ENCODE data around the gene BCAS3.
"Not testable (repeated sequence)": the region's sequence is repeated elsewhere in the genome, so short reads cannot be mapped to it uniquely, and the experiment has no call there.

The BCAS3 gene

DNA sequence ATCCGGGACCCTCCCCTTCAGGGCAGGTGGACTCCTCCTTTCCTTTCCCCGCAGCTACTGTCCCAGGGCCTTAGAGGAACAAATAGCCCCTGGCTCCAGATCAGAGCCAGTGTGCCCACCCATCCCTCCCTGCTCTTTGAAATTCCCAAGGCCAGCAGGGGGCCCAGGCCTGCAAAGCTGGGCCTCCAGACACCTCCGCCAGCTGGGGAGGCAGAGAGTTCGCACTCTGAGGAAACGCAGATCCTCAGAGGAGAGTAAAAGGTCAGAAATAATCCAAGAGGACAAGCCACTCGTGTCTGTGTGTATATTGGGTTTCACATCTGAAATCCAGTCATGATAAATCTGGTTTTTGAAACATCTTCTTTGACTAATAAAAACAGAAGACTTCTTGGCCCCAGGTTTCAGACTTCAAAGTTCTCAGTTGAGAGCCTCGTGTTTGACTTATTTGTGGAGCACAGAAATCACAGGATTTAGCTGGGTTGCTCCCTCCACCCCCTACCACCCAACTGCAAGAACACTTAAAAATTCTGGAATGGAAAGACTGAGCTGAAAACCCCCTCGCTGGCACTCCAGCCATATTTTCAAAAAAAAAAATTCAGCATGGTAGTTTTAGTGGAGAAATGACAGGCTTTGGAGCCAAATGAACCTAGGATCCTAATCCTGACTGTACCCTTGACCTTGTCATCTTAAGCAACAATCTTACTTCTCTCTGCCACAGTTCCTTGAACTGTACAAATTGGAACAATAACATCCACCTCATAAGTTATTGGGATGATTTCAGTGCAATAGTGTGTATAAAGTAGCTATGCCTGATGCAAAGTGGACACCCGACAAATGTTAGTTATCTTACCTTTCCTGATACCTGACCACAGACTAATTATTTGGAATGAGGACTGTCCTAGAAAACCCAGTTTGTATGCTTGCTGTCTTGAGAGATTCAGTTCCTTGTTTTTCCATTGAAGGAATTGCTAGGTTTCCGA, 677.5 kb downstream of the BCAS3 start:
- ChIA-PET CTCF (interaction anchor here (0.6 to 0.7 kb wide), 2 partner anchors 249 to 614 kb away, joined by 3 read pairs; no protein-coding TSS in a partner anchor), POLR2A (ENCODE audit: low non-redundant PET) (no interaction called here)
- no peak for DNase-seq (ENCODE audit: low spot score)

GRCh38 chr17:61357061-61357460, 679.4 kb downstream of the BCAS3 start:
- CTCF ChIA-PET; DNase-seq (ENCODE audit: low spot score); POLR2A ChIA-PET (ENCODE audit: low non-redundant PET): not testable (repeated sequence)
- peak overlapping the region; percentile 67 for H3K27ac ChIP-seq

More for the DNA sequence above, 677.5 kb downstream of the BCAS3 start:
- H3K27ac ChIP-seq: no peak overlapping the region
- TF ChIP-seq CTCF (conservative IDR thresholded peaks at IDR 0.05; ENCODE audit: low read depth): no peak

DNA sequence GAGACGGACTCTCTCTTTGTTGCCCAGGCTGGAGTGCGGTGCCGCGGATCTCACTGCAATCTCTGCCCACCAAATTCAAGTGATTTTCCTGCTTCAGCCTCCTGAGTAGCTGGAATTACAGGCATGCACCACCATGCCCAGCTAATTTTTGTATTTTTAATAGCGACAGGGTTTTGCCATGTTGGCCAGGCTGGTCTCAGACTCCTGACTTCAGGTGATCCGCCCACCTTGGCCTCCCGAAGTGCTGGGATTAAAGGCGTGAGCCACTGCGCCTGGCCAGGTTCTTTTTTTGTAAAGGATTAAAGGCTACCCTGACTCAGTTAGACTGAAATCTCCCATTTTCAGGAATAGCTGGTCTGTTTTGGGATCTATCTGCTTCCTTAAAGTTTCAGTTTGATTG, 681.9 kb downstream of the BCAS3 start:
- 0 out of 2 replicates have a peak overlapping the region, but pooled peaks have one; percentile 13 for H3K27ac ChIP-seq
- DNase-seq (ENCODE audit: low spot score); POLR2A ChIA-PET (ENCODE audit: low non-redundant PET): not testable (repeated sequence)
- CTCF ChIA-PET: interaction anchor here (0.5 to 0.8 kb wide), 3 partner anchors 30 to 1133 kb away, joined by 3 to 4 read pairs (median 3); no protein-coding TSS in a partner anchor

- no peak for DNase-seq (ENCODE audit: low spot score)
- H3K27ac ChIP-seq: no peak overlapping the region
- POLR2A ChIA-PET (ENCODE audit: low non-redundant PET): no interaction called here
- CTCF ChIA-PET: interaction anchor here (0.6 kb wide), 1 partner anchor 365 kb away, joined by 3 read pairs; no protein-coding TSS in a partner anchor
- no peak for TF ChIP-seq CTCF (conservative IDR thresholded peaks at IDR 0.05; ENCODE audit: low read depth)
Observed at GRCh38 chr17:61360318-61360943, 682.8 kb downstream of the BCAS3 start.

DNA sequence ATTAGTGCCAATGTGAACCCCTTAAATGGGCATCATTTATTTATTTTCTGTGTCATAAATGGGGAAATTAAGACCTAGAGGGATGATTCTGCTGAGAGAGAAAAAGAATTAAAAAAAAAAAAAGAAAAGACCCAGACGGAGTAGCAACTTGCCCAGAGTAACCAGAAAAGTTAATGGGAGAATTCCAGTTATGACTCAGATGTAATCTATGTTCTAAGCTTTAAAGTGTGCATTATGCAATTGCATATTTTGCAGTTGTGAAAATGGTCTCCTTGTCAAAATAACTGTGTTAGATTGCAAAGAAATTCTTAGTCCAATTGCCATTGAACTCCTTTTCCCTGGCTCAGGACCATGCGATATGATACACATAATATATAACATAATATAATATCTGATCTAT, 683.4 kb downstream of the BCAS3 start:
- ChIA-PET CTCF (interaction anchor here (1.5 kb wide), 1 partner anchor 9 kb away, joined by 3 read pairs; no protein-coding TSS in a partner anchor), POLR2A (ENCODE audit: low non-redundant PET) (no interaction called here)
- DNase-seq (ENCODE audit: low spot score): peak; percentile 76
- no peak for TF ChIP-seq CTCF (conservative IDR thresholded peaks at IDR 0.05; ENCODE audit: low read depth)
- H3K27ac ChIP-seq: no peak overlapping the region

- CTCF ChIA-PET: interaction anchor here (1.5 kb wide), 1 partner anchor 11 kb away, joined by 3 read pairs; no protein-coding TSS in a partner anchor
- H3K27ac ChIP-seq: no peak overlapping the region; the same call in 1 of the 2 replicates
- POLR2A ChIA-PET (ENCODE audit: low non-redundant PET): no interaction called here
- TF ChIP-seq CTCF (conservative IDR thresholded peaks at IDR 0.05; ENCODE audit: low read depth): no peak
- DNase-seq (ENCODE audit: low spot score): no peak
Observed at GRCh38 chr17:61362396-61362795, 684.7 kb downstream of the BCAS3 start.

GRCh38 chr17:61362852-61363600, 685.4 kb downstream of the BCAS3 start:
- no peak for TF ChIP-seq CTCF (conservative IDR thresholded peaks at IDR 0.05; ENCODE audit: low read depth)
- H3K27ac ChIP-seq: no peak overlapping the region
- POLR2A ChIA-PET (ENCODE audit: low non-redundant PET): no interaction called here
- CTCF ChIA-PET: interaction anchor here (0.5 kb wide), 1 partner anchor 75 kb away, joined by 4 read pairs; no protein-coding TSS in a partner anchor
- DNase-seq (ENCODE audit: low spot score): no peak

Measured in RWPE1 (cell line).